GM12878 (cell line): ENCODE data around the gene ACE2. TPM values are rescaled to one million over a fixed set of nuclear protein-coding genes. Genes with fewer than 3 reads are reported as not detected.

ENCODE experiments used
- ATAC-seq: fragments of 200-7000 bp; cut with Tn5 transposase; 3 replicates; pipeline ENCODE4 v1.9.1; 2020; ENCODE audit warnings: mild to moderate bottlenecking, moderate library complexity
- BruUV-seq: library from RNA; stranded (reverse); fragments of 400-500 nt; replicated peaks from 2 replicates; lab custom pipeline; 2021; lab: Mats Ljungman, UMichigan
- CTCF ChIA-PET: fragments of 300-600 bp; sonication (Branson Sonifier 250); formaldehyde crosslinking; extraction: SDS; loops from one replicate; lab custom pipeline; 2021; ENCODE audit warnings: inconsistent platforms; lab: Yijun Ruan, JAX
- POLR2A ChIA-PET: fragments of 350-600 bp; formaldehyde crosslinking; extraction: SDS; loops from one replicate; lab custom pipeline; 2021; ENCODE audit warnings: inconsistent platforms; lab: Charles Lee
- RAD21 ChIA-PET: fragments of 300-600 bp; sonication (Branson Sonifier 250); formaldehyde crosslinking; loops from one replicate; lab custom pipeline; 2023; ENCODE audit warnings: antibody characterized with exemption; ENCODE audit not compliant: unreplicated experiment; lab: Charles Lee
- SMC1A ChIA-PET: fragments of 300-600 bp; sonication (Branson Sonifier 250); formaldehyde crosslinking; loops from one replicate; lab custom pipeline; 2023; ENCODE audit not compliant: unreplicated experiment, uncharacterized antibody; lab: Charles Lee
- DNase-seq: peaks from one replicate; pipeline ENCODE4 v3.0.0-alpha.2; 2011; ENCODE audit warnings: low read depth, low spot score
- FAIRE-seq: peaks from 3 replicates; lab custom pipeline; 2011; peaks lifted over from hg19 to GRCh38; lab: Jason Lieb, UNC
- H2AFZ ChIP-seq: 2 replicates; pipeline ENCODE4 v1.6.0; 2011; ENCODE audit warnings: low read depth, low read length, control low read depth; ENCODE audit not compliant: control insufficient read depth
- H3K27ac ChIP-seq: 2 replicates; pipeline ENCODE4 v1.5.1; 2011; ENCODE audit warnings: control low read depth; ENCODE audit not compliant: control insufficient read depth, insufficient read depth
- H3K27me3 ChIP-seq, 2 experiments: replicated peaks in 1 of 2; 2 replicates each; pipeline versions ENCODE4 v1.6.0 to v1.6.1; 2011; ENCODE audit warnings: low read length in 1 of 2; ENCODE audit not compliant: control insufficient read depth in 2 of 2, insufficient read depth in 2 of 2
- H3K36me3 ChIP-seq, 2 experiments: 2 replicates each; pipeline ENCODE4 v1.5.1; 2011; ENCODE audit warnings: low read length in 1 of 2; ENCODE audit not compliant: control insufficient read depth in 2 of 2, insufficient read depth in 2 of 2
- H3K4me1 ChIP-seq: 2 replicates; pipeline ENCODE4 v1.6.1; 2011; ENCODE audit warnings: mild to moderate bottlenecking, low read length, moderate library complexity, mixed read lengths; ENCODE audit not compliant: control insufficient read depth, insufficient read depth
- H3K4me2 ChIP-seq: 2 replicates; pipeline ENCODE4 v1.6.0; 2011; ENCODE audit warnings: control low read depth; ENCODE audit not compliant: control insufficient read depth, insufficient read depth
- H3K4me3 ChIP-seq: fragments of 200-600 bp; sonication (generic); 2 replicates; pipeline ENCODE4 v1.5.1; 2016
- H3K79me2 ChIP-seq: 2 replicates; pipeline ENCODE4 v1.6.0; 2011; ENCODE audit warnings: low read length; ENCODE audit not compliant: control insufficient read depth, insufficient read depth
- H3K9ac ChIP-seq: 2 replicates; pipeline ENCODE4 v1.8.0; 2011; ENCODE audit warnings: low read length, control low read depth, mixed read lengths; ENCODE audit not compliant: control insufficient read depth, insufficient read depth
- H3K9me3 ChIP-seq: replicated peaks from 3 replicates; pipeline ENCODE4 v1.5.1; 2011; ENCODE audit warnings: mild to moderate bottlenecking, low read length; ENCODE audit not compliant: control insufficient read depth, insufficient read depth
- H4K20me1 ChIP-seq: 2 replicates; pipeline ENCODE4 v1.6.0; 2011; ENCODE audit not compliant: control insufficient read depth, insufficient read depth
- ATF7 ChIP-seq: fragments of 450-650 bp; IDR thresholded peaks from 2 replicates; pipeline ENCODE4 v1.6.1; 2016; ENCODE audit warnings: low read depth, mild to moderate bottlenecking
- CEBPB ChIP-seq, 2 experiments: fragments of 150-350 bp in 1 of 2; IDR thresholded peaks; 2 replicates each; pipeline ENCODE4 v1.6.1; 2012 to 2014; ENCODE audit warnings: low read depth in 2 of 2, low read length in 2 of 2, borderline replicate concordance in 1 of 2, inconsistent platforms in 1 of 2
- CREB1 ChIP-seq: IDR thresholded peaks from 2 replicates; pipeline ENCODE4 v1.6.1; 2012; ENCODE audit warnings: low read depth, mild to moderate bottlenecking, inconsistent platforms
- ESRRA ChIP-seq: IDR thresholded peaks from 2 replicates; pipeline ENCODE4 v1.6.1; 2012; ENCODE audit warnings: mild to moderate bottlenecking, low read length, improper control_type of control experiment
- IRF3 ChIP-seq: fragments of 450-650 bp; IDR thresholded peaks from 2 replicates; pipeline ENCODE4 v1.6.1; 2014; ENCODE audit warnings: mild to moderate bottlenecking
- MTA2 ChIP-seq: fragments of 450-650 bp; IDR thresholded peaks from 2 replicates; pipeline ENCODE4 v1.6.1; 2016; ENCODE audit warnings: low read depth, mild to moderate bottlenecking, moderate library complexity
- NR2F1 ChIP-seq: fragments of 450-650 bp; conservative IDR thresholded peaks from 2 replicates; pipeline ENCODE4 v1.6.1; 2017; ENCODE audit warnings: mild to moderate bottlenecking
- SUZ12 ChIP-seq: fragments of 200-600 bp; sonication (generic); IDR thresholded peaks from one replicate; pipeline ENCODE4 v1.6.1; 2018; ENCODE audit warnings: antibody characterized with exemption, mild to moderate bottlenecking; ENCODE audit not compliant: unreplicated experiment
- ZZZ3 ChIP-seq: IDR thresholded peaks from 2 replicates; pipeline ENCODE4 v1.6.1; 2011; ENCODE audit warnings: low read depth; ENCODE audit not compliant: control insufficient read depth, insufficient read length
- WGBS: methylation state at CpG from one replicate; pipeline ENCODE4 v1.1.6; 2016; ENCODE audit warnings: low lambda C conversion rate; ENCODE audit not compliant: insufficient replicate concordance, insufficient coverage; ENCODE audit errors: missing lambda C conversion rate; 5-methylcytosine and 5-hydroxymethylcytosine counted together
- in situ Hi-C: fragments of 300-500 bp; cut with MboI; formaldehyde crosslinking; loops from 9 replicates; pipeline ENCODE4 v1.14.3; 2018; ENCODE audit warnings: mixed read lengths
- intact Hi-C: fragments of 100-400 bp; cut with micrococcal nuclease; formaldehyde crosslinking; loops from one replicate; pipeline ENCODE4 v1.14.2; 2022; ENCODE audit not compliant: unreplicated experiment
- polyA plus RNA-seq, 11 experiments: library from polyadenylated mRNA; depleted of rRNA in 4 of 11; unstranded in 6 of 11; stranded (reverse) in 5 of 11; fragments of >200 nt; fragmentation: Nextera tagmentation in 4 of 11; fragmentation: Illumina TruSeq in 1 of 11; extraction: Ambion mirVana in 4 of 11; extraction: Trizol in 1 of 11; gene quantifications; 1 replicate in 1 of 11; 2 replicates in 10 of 11; pipeline versions ENCODE4 v1.2.1 to v1.2.3, GENCODE V29; 2011 to 2016; ENCODE audit warnings: inconsistent platforms in 2 of 11, missing spikeins in 2 of 11, low read depth in 1 of 11
- total RNA-seq, 4 experiments: library from RNA; depleted of rRNA in 3 of 4; stranded (reverse); fragments of >200 nt in 3 of 4; fragmentation: Illumina TruSeq in 1 of 4; extraction: Trizol in 1 of 4; gene quantifications; 2 replicates each; pipeline versions ENCODE4 v1.2.1 to v1.2.3, GENCODE V29; 2013 to 2021
- TF ChIP-seq, protein P1 (sequence below): fragments of 450-650 bp; formaldehyde crosslinking; IDR thresholded peaks from 2 replicates; pipeline ENCODE4 v1.4.0; 2022; ENCODE audit warnings: mild to moderate bottlenecking, moderate library complexity
- TF ChIP-seq, protein P2 (sequence below): IDR thresholded peaks from 2 replicates; pipeline ENCODE4 v1.6.1; 2011; ENCODE audit warnings: borderline replicate concordance, low read depth, mild to moderate bottlenecking, moderate library complexity, mixed read lengths, low read length; ENCODE audit not compliant: insufficient read depth; ENCODE audit errors: extremely low read length

The ACE2 gene
- total and polyA plus RNA-seq, 10 of the 15 experiments (the other 5 are each of a cell fraction or from before 2014, with no cell fraction given) = 0.04 TPM; not detected in 9

DNA sequence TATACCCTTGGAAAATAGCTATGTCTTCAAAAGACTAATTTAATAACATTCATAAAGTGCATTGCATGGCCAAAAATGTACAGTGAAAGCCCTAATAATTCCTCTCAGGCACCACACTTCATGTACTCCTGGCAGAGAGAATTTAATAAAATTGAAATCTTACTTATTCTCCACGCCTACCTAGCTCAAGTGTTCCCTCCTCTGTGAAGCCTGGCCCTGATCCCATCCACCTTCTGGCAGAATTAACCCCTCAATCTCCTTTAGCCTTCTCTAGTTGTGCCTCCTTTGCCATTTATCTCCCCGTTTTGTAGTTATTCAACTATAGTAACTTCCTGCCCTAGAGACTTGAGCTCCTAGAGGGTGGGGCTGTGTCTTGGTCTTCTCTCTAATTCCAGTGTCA lies 26.7 kb downstream of the ACE2 start:
- no peak for FAIRE-seq
- WGBS = 3% methylated on average over 2 of the region's 2 CpGs
- intact Hi-C loops (no loop called here), in situ Hi-C loops (no loop called here)
- H3K79me2 ChIP-seq = no peaks in the 10 kb centered on the region
- ChIA-PET POLR2A (no interaction called here), SMC1A (interaction anchor here (0.9 kb wide), 1 partner anchor 103 kb away, joined by 3 read pairs; no protein-coding TSS in a partner anchor), RAD21 (no interaction called here), CTCF (no interaction called here)
- no peak overlapping the region for H3K27ac ChIP-seq
- no peaks in the 10 kb centered on the region for H3K4me1 ChIP-seq
- H3K27me3 ChIP-seq = peaks cover 2 to 4% of the 10 kb centered on the region in 2 experiments; a peak in 3 of 4 replicates
- BruUV-seq = no TSS peak
- no peak overlapping the region for H3K4me2 ChIP-seq
- H2AFZ ChIP-seq = no peak overlapping the region
- no peak for ATAC-seq
- H3K9ac ChIP-seq = no peak overlapping the region
- no peak for DNase-seq
- no peaks in the 10 kb centered on the region for H4K20me1 ChIP-seq
- H3K4me3 ChIP-seq = no peak overlapping the region
- TF ChIP-seq ATF7 = no peak
- H3K9me3 ChIP-seq = no peaks in the 10 kb centered on the region
- H3K36me3 ChIP-seq = no peaks in the 10 kb centered on the region

- no peak overlapping the region for H3K27ac ChIP-seq
- no peak for TF ChIP-seq ESRRA
- no peak for TF ChIP-seq SUZ12
- no peak for TF ChIP-seq NR2F1
- TF ChIP-seq MTA2 = no peak
- TF ChIP-seq ZZZ3 = no peak
- no peak for TF ChIP-seq CEBPB (IDR thresholded peaks at IDR 0.05; ENCODE audit: borderline replicate concordance in 1 of 2, low read depth in 2 of 2, low read length in 2 of 2)
- no peak for TF ChIP-seq CREB1
- TF ChIP-seq IRF3 = no peak
- TF ChIP-seq, protein P1, sequence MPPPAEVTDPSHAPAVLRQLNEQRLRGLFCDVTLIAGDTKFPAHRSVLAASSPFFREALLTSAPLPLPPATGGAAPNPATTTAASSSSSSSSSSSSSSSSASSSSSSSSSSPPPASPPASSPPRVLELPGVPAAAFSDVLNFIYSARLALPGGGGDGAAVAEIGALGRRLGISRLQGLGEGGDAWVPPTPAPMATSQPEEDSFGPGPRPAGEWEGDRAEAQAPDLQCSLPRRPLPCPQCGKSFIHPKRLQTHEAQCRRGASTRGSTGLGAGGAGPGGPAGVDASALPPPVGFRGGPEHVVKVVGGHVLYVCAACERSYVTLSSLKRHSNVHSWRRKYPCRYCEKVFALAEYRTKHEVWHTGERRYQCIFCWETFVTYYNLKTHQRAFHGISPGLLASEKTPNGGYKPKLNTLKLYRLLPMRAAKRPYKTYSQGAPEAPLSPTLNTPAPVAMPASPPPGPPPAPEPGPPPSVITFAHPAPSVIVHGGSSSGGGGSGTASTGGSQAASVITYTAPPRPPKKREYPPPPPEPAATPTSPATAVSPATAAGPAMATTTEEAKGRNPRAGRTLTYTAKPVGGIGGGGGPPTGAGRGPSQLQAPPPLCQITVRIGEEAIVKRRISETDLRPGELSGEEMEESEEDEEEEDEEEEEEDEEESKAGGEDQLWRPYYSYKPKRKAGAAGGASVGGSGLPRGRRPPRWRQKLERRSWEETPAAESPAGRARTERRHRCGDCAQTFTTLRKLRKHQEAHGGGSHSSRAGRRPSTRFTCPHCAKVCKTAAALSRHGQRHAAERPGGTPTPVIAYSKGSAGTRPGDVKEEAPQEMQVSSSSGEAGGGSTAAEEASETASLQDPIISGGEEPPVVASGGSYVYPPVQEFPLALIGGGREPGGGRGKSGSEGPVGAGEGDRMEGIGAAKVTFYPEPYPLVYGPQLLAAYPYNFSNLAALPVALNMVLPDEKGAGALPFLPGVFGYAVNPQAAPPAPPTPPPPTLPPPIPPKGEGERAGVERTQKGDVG = no peak
- TF ChIP-seq, protein P2, sequence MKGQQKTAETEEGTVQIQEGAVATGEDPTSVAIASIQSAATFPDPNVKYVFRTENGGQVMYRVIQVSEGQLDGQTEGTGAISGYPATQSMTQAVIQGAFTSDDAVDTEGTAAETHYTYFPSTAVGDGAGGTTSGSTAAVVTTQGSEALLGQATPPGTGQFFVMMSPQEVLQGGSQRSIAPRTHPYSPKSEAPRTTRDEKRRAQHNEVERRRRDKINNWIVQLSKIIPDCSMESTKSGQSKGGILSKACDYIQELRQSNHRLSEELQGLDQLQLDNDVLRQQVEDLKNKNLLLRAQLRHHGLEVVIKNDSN = no peak
Observed at GRCh38 chrX:15570145-15570544, 30.6 kb downstream of the ACE2 start.

More at GRCh38 chrX:15570145-15570544, 30.6 kb downstream of the ACE2 start:
- intact Hi-C loops = no loop called here
- Histone ChIP-seq H3K9me3 (no peaks in the 10 kb centered on the region), H3K4me2 (no peak overlapping the region), H4K20me1 (no peaks in the 10 kb centered on the region), H2AFZ (no peak overlapping the region), H3K9ac (no peak overlapping the region), H3K36me3 (no peaks in the 10 kb centered on the region), H3K4me3 (no peak overlapping the region), H3K4me1 (no peaks in the 10 kb centered on the region), H3K27me3 (peaks cover 2 to 4% of the 10 kb centered on the region in 2 experiments; a peak in 3 of 4 replicates), H3K79me2 (no peaks in the 10 kb centered on the region)
- 0% methylated on average over 1 of the region's 1 CpG for WGBS
- SMC1A ChIA-PET = interaction anchor here (1.3 kb wide), 1 partner anchor 99 kb away, joined by 3 read pairs; no protein-coding TSS in a partner anchor
- RAD21 ChIA-PET = no interaction called here
- no TSS peak for BruUV-seq
- DNase-seq (no peak), ATAC-seq (no peak), FAIRE-seq (no peak)
- POLR2A ChIA-PET = no interaction called here
- CTCF ChIA-PET = interaction anchor here (0.8 kb wide), 1 partner anchor 187 kb away, joined by 3 read pairs; no protein-coding TSS in a partner anchor
- in situ Hi-C loops = no loop called here
